DMS53 treated with DMSO at 0.1 percent for 48 hours (cell line): ENCODE results near the gene APOC1.
"Not testable (repeated sequence)": the region's sequence is repeated elsewhere in the genome, so short reads cannot be mapped to it uniquely, and the experiment has no call there.

Experiments used
- DNase-seq: peaks from one replicate; lab custom pipeline; 2025; ENCODE audit not compliant: unreplicated experiment; lab: John Stamatoyannopoulos, UW

The APOC1 gene

GRCh38 chr19:44889830-44890365, 24.5 kb upstream of the APOC1 start:
- DNase-seq: no peak

- peak; percentile 99 for DNase-seq
These were observed 23.9 kb upstream of the APOC1 start for GRCh38 chr19:44890366-44891015.

- peak; percentile 99 for DNase-seq
These were observed 23.2 kb upstream of the APOC1 start, which contains the start of gene TOMM40 for GRCh38 chr19:44891016-44891882. Gene TOMM40, plus strand, starts transcription at chr19:44891254. Its CDS starts 162 bp downstream, at chr19:44891416.

- DNase-seq: no peak
These were observed 21.5 kb upstream of the APOC1 start for GRCh38 chr19:44892932-44893331.

GRCh38 chr19:44893332-44894051, 20.9 kb upstream of the APOC1 start:
- DNase-seq: no peak

GRCh38 chr19:44894052-44894400, 20.4 kb upstream of the APOC1 start:
- DNase-seq: no peak

- DNase-seq: no peak
These were observed 19.5 kb upstream of the APOC1 start for GRCh38 chr19:44894946-44895345.

- no peak for DNase-seq
These were observed 16.6 kb upstream of the APOC1 start for GRCh38 chr19:44897835-44898234.

- no peak for DNase-seq
These were observed 13.8 kb upstream of the APOC1 start for GRCh38 chr19:44900328-44901244.

- no peak for DNase-seq
These were observed 11.2 kb upstream of the APOC1 start for GRCh38 chr19:44903216-44903601.

GRCh38 chr19:44903602-44904425, 10.6 kb upstream of the APOC1 start:
- DNase-seq: peak; percentile 30

GRCh38 chr19:44904426-44904994, 9.9 kb upstream of the APOC1 start:
- no peak for DNase-seq

GRCh38 chr19:44905437-44906160, 8.8 kb upstream of the APOC1 start, which contains the start of gene APOE:
Gene APOE, plus strand, starts transcription at chr19:44905796. Its CDS starts 829 bp downstream, at chr19:44906625.
- no peak for DNase-seq

GRCh38 chr19:44907613-44908012, 6.8 kb upstream of the APOC1 start:
- DNase-seq: no peak

- DNase-seq: no peak
These were observed 6.2 kb upstream of the APOC1 start for GRCh38 chr19:44908074-44908835.

- no peak for DNase-seq
These were observed 5.6 kb upstream of the APOC1 start for GRCh38 chr19:44908836-44909261.

- DNase-seq: no peak
These were observed 4.6 kb upstream of the APOC1 start for GRCh38 chr19:44909775-44910174.

- DNase-seq: not testable (repeated sequence)
These were observed 2.5 kb upstream of the APOC1 start for GRCh38 chr19:44911896-44912295.
